H9 (cell line): ENCODE results near the gene MRPS21. TPM values are rescaled to one million over a fixed set of nuclear protein-coding genes. Genes with fewer than 3 reads are reported as not detected.
A peak's percentile ranks its signal among the peaks of the same experiment; 100 is the strongest.

Experiments used
- DNase-seq: peaks from one replicate; pipeline ENCODE4 v3.0.0-alpha.2; 2017
- H2AFZ ChIP-seq: one replicate; pipeline ENCODE4 v1.6.1; 2013; ENCODE audit warnings: mild to moderate bottlenecking, low read length, control low read depth, moderate library complexity
- H2AK5ac ChIP-seq: 2 replicates; pipeline ENCODE4 v1.6.1; 2013; ENCODE audit warnings: low read length, control low read depth, mixed read lengths; ENCODE audit not compliant: insufficient read length
- H2BK120ac ChIP-seq: one replicate; pipeline ENCODE4 v1.6.1; 2013; ENCODE audit warnings: low read depth, mild to moderate bottlenecking, low read length, control low read depth, inconsistent platforms; ENCODE audit not compliant: poor library complexity, severe bottlenecking
- H2BK12ac ChIP-seq: 2 replicates; pipeline ENCODE4 v1.6.1; 2013; ENCODE audit warnings: low read length, control low read depth, mixed read lengths, low read depth; ENCODE audit not compliant: insufficient read length
- H2BK15ac ChIP-seq: 2 replicates; pipeline ENCODE4 v1.6.1; 2013; ENCODE audit warnings: low read depth, low read length, control low read depth
- H2BK20ac ChIP-seq: one replicate; pipeline ENCODE4 v1.6.1; 2013; ENCODE audit warnings: low read depth, mild to moderate bottlenecking, low read length, control low read depth, inconsistent platforms; ENCODE audit not compliant: poor library complexity, severe bottlenecking
- H2BK5ac ChIP-seq: 2 replicates; pipeline ENCODE4 v1.6.1; 2013; ENCODE audit warnings: low read length, control low read depth, mixed read lengths; ENCODE audit not compliant: insufficient read length
- H3K14ac ChIP-seq: 2 replicates; pipeline ENCODE4 v1.6.1; 2013; ENCODE audit warnings: low read length, control low read depth; ENCODE audit not compliant: insufficient read depth
- H3K18ac ChIP-seq: 2 replicates; pipeline ENCODE4 v1.6.1; 2013; ENCODE audit warnings: low read depth, mild to moderate bottlenecking, mixed read lengths, low read length, control low read depth; ENCODE audit not compliant: insufficient read length
- H3K23ac ChIP-seq: 2 replicates; pipeline ENCODE4 v1.6.1; 2013; ENCODE audit warnings: low read length, control low read depth, mixed read lengths, low read depth; ENCODE audit not compliant: insufficient read length
- H3K23me2 ChIP-seq: 2 replicates; pipeline ENCODE4 v1.6.1; 2013; ENCODE audit warnings: low read depth, mild to moderate bottlenecking, mixed read lengths, low read length, control low read depth; ENCODE audit not compliant: insufficient read length, poor library complexity, severe bottlenecking
- H3K27ac ChIP-seq: 2 replicates; pipeline ENCODE4 v1.5.1; 2013; ENCODE audit warnings: low read length, control low read depth, mixed read lengths, low read depth; ENCODE audit not compliant: insufficient read length
- H3K27me3 ChIP-seq: 2 replicates; pipeline ENCODE4 v1.6.1; 2013; ENCODE audit warnings: low read length, control low read depth, inconsistent platforms; ENCODE audit not compliant: insufficient read depth
- H3K4ac ChIP-seq: 2 replicates; pipeline ENCODE4 v1.6.1; 2013; ENCODE audit warnings: low read depth, mild to moderate bottlenecking, control low read depth, inconsistent platforms, low read length, moderate library complexity
- H3K4me1 ChIP-seq: 2 replicates; pipeline ENCODE4 v1.6.1; 2013; ENCODE audit warnings: low read length, control low read depth, inconsistent platforms; ENCODE audit not compliant: insufficient read depth
- H3K4me2 ChIP-seq: 2 replicates; pipeline ENCODE4 v1.6.1; 2013; ENCODE audit warnings: low read length, control low read depth, mixed read lengths; ENCODE audit not compliant: insufficient read length, insufficient read depth
- H3K56ac ChIP-seq: 2 replicates; pipeline ENCODE4 v1.6.1; 2013; ENCODE audit warnings: low read depth, mild to moderate bottlenecking, mixed read lengths, low read length, control low read depth; ENCODE audit not compliant: insufficient read length
- H3K79me1 ChIP-seq: 2 replicates; pipeline ENCODE4 v1.6.1; 2013; ENCODE audit warnings: low read depth, mild to moderate bottlenecking, moderate library complexity, low read length, control low read depth, inconsistent platforms; ENCODE audit not compliant: insufficient read depth, poor library complexity, severe bottlenecking
- H3K79me2 ChIP-seq: 2 replicates; pipeline ENCODE4 v1.6.1; 2013; ENCODE audit warnings: low read length, control low read depth, inconsistent platforms; ENCODE audit not compliant: insufficient read depth
- H3K9ac ChIP-seq: 2 replicates; pipeline ENCODE4 v1.6.1; 2013; ENCODE audit warnings: low read length, control low read depth, mixed read lengths; ENCODE audit not compliant: insufficient read length; ENCODE audit errors: extremely low read depth
- H3K9me3 ChIP-seq: one replicate; pipeline ENCODE4 v1.6.1; 2013; ENCODE audit warnings: low read depth, low read length, inconsistent platforms; ENCODE audit not compliant: control insufficient read depth
- H3T11ph ChIP-seq: one replicate; pipeline ENCODE4 v1.6.1; 2013; ENCODE audit warnings: mild to moderate bottlenecking, low read length, control low read depth, inconsistent platforms
- H4K20me1 ChIP-seq: one replicate; pipeline ENCODE4 v1.6.1; 2013; ENCODE audit not compliant: control insufficient read depth, insufficient read length, insufficient read depth
- H4K5ac ChIP-seq: 2 replicates; pipeline ENCODE4 v1.6.1; 2013; ENCODE audit warnings: low read depth, mild to moderate bottlenecking, mixed read lengths, low read length, control low read depth; ENCODE audit not compliant: insufficient read length
- H4K8ac ChIP-seq: replicated peaks from 2 replicates; pipeline ENCODE4 v1.6.1; 2013; ENCODE audit warnings: low read length, control low read depth, mixed read lengths, low read depth; ENCODE audit not compliant: insufficient read length
- H4K91ac ChIP-seq: 2 replicates; pipeline ENCODE4 v1.6.1; 2013; ENCODE audit warnings: low read depth, mild to moderate bottlenecking, moderate library complexity, mixed read lengths, low read length, control low read depth; ENCODE audit not compliant: insufficient read length
- H3K27ac Mint-ChIP-seq, 3 experiments: 2 replicates in 2 of 3; 3 replicates in 1 of 3; pipeline ENCODE4 v1.8.0; 2020 to 2021; ENCODE audit warnings: mixed read lengths in 3 of 3, mild to moderate bottlenecking in 1 of 3, moderate library complexity in 1 of 3
- H3K27me3 Mint-ChIP-seq: 2 replicates; pipeline ENCODE4 v1.8.0; 2021; ENCODE audit warnings: low read depth, mild to moderate bottlenecking, moderate library complexity, mixed read lengths
- H3K36me3 Mint-ChIP-seq, 3 experiments: 2 replicates in 2 of 3; 3 replicates in 1 of 3; pipeline ENCODE4 v1.8.0; 2020 to 2021; ENCODE audit warnings: low read depth in 3 of 3, mixed read lengths in 3 of 3; ENCODE audit not compliant: insufficient read depth in 1 of 3
- H3K4me1 Mint-ChIP-seq, 2 experiments: 2 replicates each; pipeline ENCODE4 v1.8.0; 2020; ENCODE audit warnings: mixed read lengths in 2 of 2
- H3K4me3 Mint-ChIP-seq, 2 experiments: 2 replicates in 1 of 2; 3 replicates in 1 of 2; pipeline ENCODE4 v1.8.0; 2020 to 2021; ENCODE audit warnings: mild to moderate bottlenecking in 2 of 2, mixed read lengths in 2 of 2, moderate library complexity in 1 of 2
- H3K9me3 Mint-ChIP-seq, 2 experiments: 2 replicates in 1 of 2; 3 replicates in 1 of 2; pipeline ENCODE4 v1.8.0; 2020; ENCODE audit warnings: mild to moderate bottlenecking in 2 of 2, mixed read lengths in 2 of 2, moderate library complexity in 1 of 2
- WGBS: extraction: QIAGEN DNeasy Blood & Tissue Kit; methylation state at CpG from one replicate; pipeline ENCODE4 v1.1.7; 2013; ENCODE audit warnings: missing lambda C conversion rate, low lambda C conversion rate, mixed read lengths; ENCODE audit not compliant: insufficient read length; ENCODE audit errors: extremely low coverage; 5-methylcytosine and 5-hydroxymethylcytosine counted together
- total RNA-seq: library from RNA; stranded (reverse); gene quantifications from 2 replicates; pipeline ENCODE4 v1.2.1, GENCODE V29; 2021
- TF ChIP-seq, protein P1 (sequence below): fragments of 200-600 bp; sonication (generic); conservative IDR thresholded peaks from 3 replicates; pipeline ENCODE4 v1.8.0; 2021; ENCODE audit warnings: antibody characterized with exemption, mild to moderate bottlenecking

The MRPS21 gene
- total RNA-seq, 1 experiment from 2014 or later = 113 TPM

GRCh38 chr1:150273311-150273710, 20.4 kb upstream of the MRPS21 start:
- no peak for DNase-seq

More at GRCh38 chr1:150273311-150273710, 20.4 kb upstream of the MRPS21 start:
- H2BK15ac ChIP-seq = no peak overlapping the region
- no peak overlapping the region for H3K27ac ChIP-seq
- no peak overlapping the region for H2BK20ac ChIP-seq
- H3K79me1 ChIP-seq = no peaks in the 10 kb centered on the region
- H3K23ac ChIP-seq = no peak overlapping the region
- no peak overlapping the region for H2AFZ ChIP-seq
- no peak overlapping the region for H2BK120ac ChIP-seq
- H2BK12ac ChIP-seq = no peak overlapping the region
- H3K9ac ChIP-seq = peak overlapping the region; percentile 42
- peak overlapping the region; percentile 85 for H3K4me2 ChIP-seq
- Mint-ChIP-seq H3K4me3 (peak overlapping the region; percentile 58 to 78), H3K4me1 (peaks cover 34 to 36% of the 10 kb centered on the region in 2 experiments), H3K27ac (peak overlapping the region; percentile 17 to 92 (median 76); a peak in 3 of 7 replicates), H3K27me3 (no peaks in the 10 kb centered on the region), H3K9me3 (no peaks in the 10 kb centered on the region), H3K36me3 (peaks cover 0 to 10% (median 7%) of the 10 kb centered on the region in 3 experiments; a peak in 4 of 7 replicates)
- no peak overlapping the region for H3K4ac ChIP-seq
- WGBS = no CpG with 5 or more reads among the region's 1 CpG
- no peaks in the 10 kb centered on the region for H4K20me1 ChIP-seq
- no peak overlapping the region for H3K56ac ChIP-seq
- no peaks in the 10 kb centered on the region for H3K27me3 ChIP-seq
- peaks cover 2% of the 10 kb centered on the region; the same call in 1 of the 2 replicates for H3K4me1 ChIP-seq
- no peak overlapping the region for H2AK5ac ChIP-seq
- no peak overlapping the region for H3K14ac ChIP-seq
- no peak overlapping the region for H4K5ac ChIP-seq
- H3T11ph ChIP-seq = no peak overlapping the region
- H3K79me2 ChIP-seq = no peaks in the 10 kb centered on the region; the same call in 1 of the 2 replicates
- H2BK5ac ChIP-seq = no peak overlapping the region
- no peaks in the 10 kb centered on the region for H3K9me3 ChIP-seq
- TF ChIP-seq, protein P1, sequence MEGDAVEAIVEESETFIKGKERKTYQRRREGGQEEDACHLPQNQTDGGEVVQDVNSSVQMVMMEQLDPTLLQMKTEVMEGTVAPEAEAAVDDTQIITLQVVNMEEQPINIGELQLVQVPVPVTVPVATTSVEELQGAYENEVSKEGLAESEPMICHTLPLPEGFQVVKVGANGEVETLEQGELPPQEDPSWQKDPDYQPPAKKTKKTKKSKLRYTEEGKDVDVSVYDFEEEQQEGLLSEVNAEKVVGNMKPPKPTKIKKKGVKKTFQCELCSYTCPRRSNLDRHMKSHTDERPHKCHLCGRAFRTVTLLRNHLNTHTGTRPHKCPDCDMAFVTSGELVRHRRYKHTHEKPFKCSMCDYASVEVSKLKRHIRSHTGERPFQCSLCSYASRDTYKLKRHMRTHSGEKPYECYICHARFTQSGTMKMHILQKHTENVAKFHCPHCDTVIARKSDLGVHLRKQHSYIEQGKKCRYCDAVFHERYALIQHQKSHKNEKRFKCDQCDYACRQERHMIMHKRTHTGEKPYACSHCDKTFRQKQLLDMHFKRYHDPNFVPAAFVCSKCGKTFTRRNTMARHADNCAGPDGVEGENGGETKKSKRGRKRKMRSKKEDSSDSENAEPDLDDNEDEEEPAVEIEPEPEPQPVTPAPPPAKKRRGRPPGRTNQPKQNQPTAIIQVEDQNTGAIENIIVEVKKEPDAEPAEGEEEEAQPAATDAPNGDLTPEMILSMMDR = no peak
- peaks cover 12% of the 10 kb centered on the region for H3K23me2 ChIP-seq
- no peak overlapping the region for H4K91ac ChIP-seq
- H3K18ac ChIP-seq = no peak overlapping the region
- no peak overlapping the region for H4K8ac ChIP-seq
